RWPE1 (cell line): Measurements from ENCODE around the gene HSD11B1L.
A peak's percentile ranks its signal among the peaks of the same experiment; 100 is the strongest.

Experiments
- CTCF ChIA-PET: fragments of 350-600 bp; sonication (Branson Sonifier 250); formaldehyde crosslinking; extraction: SDS; loops from one replicate; lab custom pipeline; 2021; lab: Yijun Ruan, JAX
- POLR2A ChIA-PET: fragments of 400-600 bp; formaldehyde crosslinking; extraction: SDS; loops from one replicate; lab custom pipeline; 2020; ENCODE audit warnings: antibody characterized with exemption; ENCODE audit not compliant: low non-redundant PET; lab: Yijun Ruan, JAX
- DNase-seq: peaks from one replicate; pipeline ENCODE4 v3.0.0; 2012; ENCODE audit warnings: low spot score
- H3K27ac ChIP-seq: fragments of 450-650 bp; 2 replicates; pipeline ENCODE4 v1.5.1; 2017
- TF ChIP-seq, protein P1 (sequence below): fragments of 450-650 bp; conservative IDR thresholded peaks from 2 replicates; pipeline ENCODE4 v1.5.1; 2017; ENCODE audit warnings: low read depth, mild to moderate bottlenecking

The HSD11B1L gene

DNA sequence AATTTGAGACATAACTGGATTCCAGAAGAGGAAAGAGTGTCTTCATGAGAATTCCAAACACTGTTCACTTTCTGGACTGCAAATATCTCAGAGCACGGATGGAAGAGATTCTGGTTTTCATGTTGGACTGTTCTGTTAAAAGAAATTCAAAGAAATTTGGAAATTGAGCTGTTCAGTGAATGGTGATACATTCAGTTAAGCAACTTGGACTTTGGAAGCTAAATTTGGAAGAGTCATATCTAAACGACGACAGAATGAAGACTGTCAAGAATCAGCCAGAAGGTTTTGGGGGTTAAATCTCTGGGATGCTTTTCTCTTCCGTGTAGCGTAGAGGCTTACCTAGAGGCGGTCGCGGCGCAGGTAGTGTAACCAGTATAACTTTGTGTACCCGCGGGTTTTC, 32.4 kb upstream of the HSD11B1L start:
- ChIA-PET CTCF (interaction anchor here (0.6 kb wide), 1 partner anchor 36 kb away, joined by 3 read pairs; no protein-coding TSS in a partner anchor), POLR2A (no interaction called here)
- no peak overlapping the region for H3K27ac ChIP-seq
- DNase-seq: no peak
- TF ChIP-seq, protein P1, sequence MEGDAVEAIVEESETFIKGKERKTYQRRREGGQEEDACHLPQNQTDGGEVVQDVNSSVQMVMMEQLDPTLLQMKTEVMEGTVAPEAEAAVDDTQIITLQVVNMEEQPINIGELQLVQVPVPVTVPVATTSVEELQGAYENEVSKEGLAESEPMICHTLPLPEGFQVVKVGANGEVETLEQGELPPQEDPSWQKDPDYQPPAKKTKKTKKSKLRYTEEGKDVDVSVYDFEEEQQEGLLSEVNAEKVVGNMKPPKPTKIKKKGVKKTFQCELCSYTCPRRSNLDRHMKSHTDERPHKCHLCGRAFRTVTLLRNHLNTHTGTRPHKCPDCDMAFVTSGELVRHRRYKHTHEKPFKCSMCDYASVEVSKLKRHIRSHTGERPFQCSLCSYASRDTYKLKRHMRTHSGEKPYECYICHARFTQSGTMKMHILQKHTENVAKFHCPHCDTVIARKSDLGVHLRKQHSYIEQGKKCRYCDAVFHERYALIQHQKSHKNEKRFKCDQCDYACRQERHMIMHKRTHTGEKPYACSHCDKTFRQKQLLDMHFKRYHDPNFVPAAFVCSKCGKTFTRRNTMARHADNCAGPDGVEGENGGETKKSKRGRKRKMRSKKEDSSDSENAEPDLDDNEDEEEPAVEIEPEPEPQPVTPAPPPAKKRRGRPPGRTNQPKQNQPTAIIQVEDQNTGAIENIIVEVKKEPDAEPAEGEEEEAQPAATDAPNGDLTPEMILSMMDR: no peak

DNA sequence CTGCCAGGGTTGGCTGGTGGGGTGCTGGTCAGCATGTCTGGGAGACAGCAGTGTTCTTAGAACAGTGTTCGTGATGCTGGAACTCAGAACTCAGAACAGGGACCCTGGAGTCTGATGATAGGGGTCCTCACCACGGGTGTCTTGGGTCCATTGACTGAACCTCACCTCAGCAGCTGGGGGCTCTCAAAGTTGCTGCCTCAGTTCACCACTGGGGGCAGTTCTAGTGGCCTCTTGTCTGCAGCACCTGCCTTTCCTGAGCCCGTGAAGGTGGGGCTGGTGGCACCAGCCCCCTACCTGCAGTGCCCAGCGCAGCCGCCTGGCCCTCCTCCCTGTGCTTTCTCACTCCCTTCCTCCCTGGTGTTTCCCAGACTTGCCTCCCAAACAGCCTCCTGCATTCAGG, 29.5 kb upstream of the HSD11B1L start:
- DNase-seq: no peak
- TF ChIP-seq, protein P1: no peak
- ChIA-PET CTCF (no interaction called here), POLR2A (interaction anchor here (0.6 kb wide), 1 partner anchor 505 kb away, joined by 3 read pairs; no protein-coding TSS in a partner anchor)
- H3K27ac ChIP-seq: no peak overlapping the region

DNA sequence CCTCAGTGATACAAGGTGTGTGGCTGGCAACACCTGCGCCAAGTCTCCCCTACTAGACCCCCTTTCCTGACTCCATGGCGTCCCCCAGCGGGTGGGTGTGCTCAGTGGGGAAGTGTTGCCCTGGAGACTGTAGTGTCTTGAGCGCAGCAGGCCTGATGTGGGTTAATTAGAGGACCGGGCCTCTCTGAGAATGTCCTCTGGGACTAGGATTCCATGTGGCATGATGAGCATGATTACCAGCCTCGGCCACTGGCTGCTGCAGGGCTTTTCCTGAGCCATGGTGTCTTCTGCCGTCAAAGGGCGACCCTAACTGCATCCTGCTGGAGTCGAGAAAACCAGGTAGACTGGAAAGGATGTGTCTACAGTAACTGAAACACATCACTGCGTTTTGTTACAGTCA, 28.6 kb upstream of the HSD11B1L start:
- ChIA-PET POLR2A (no interaction called here), CTCF (no interaction called here)
- H3K27ac ChIP-seq: no peak overlapping the region
- no peak for DNase-seq
- TF ChIP-seq, protein P1: no peak

DNA sequence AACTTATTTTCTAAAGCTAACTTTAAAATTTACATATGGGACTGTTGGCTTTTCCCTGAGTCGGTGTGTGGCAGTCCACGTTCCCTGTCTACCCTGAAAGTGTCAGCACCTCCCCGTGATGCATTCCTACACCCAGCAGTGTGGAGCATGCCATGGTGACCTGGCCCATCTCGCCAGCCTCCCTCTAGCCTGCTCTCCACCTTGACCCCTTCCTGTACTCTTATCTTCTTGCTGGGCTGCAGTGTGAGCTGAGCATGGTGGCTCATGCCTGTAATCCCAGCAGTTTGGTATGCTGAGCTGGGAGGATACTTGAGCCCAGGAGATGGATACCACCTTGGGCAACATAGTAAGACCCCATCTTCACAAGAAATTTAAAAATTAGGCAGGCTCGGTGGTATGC, 25.9 kb upstream of the HSD11B1L start:
- DNase-seq: no peak
- ChIA-PET CTCF (interaction anchor here (0.6 kb wide), 1 partner anchor 36 kb away, joined by 4 read pairs; no protein-coding TSS in a partner anchor), POLR2A (no interaction called here)
- TF ChIP-seq, protein P1: no peak
- H3K27ac ChIP-seq: peak overlapping the region; percentile 9; the same call in 1 of the 2 replicates

DNA sequence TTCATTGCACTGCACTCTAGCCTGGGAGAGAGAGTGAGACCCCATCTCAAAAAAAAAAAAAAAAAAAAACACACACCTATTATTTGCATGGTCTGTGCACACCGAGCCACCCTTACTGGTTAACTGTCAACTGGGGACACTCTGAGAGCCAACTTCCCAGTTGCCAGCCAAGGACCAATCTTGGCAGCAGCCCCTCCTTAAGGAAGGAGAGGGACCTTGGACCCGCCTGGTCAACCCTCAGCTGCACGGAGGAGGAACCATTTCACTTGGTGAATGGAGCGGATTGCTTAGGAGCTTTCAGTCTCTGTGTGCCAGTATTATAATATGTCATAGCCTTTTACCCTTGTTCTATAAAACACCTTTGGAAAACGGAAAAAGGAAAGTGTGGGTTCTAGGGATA, 25.4 kb upstream of the HSD11B1L start:
- no peak for DNase-seq
- ChIA-PET CTCF (no interaction called here), POLR2A (no interaction called here)
- no peak overlapping the region; the same call in 1 of the 2 replicates for H3K27ac ChIP-seq
- TF ChIP-seq, protein P1: no peak

DNA sequence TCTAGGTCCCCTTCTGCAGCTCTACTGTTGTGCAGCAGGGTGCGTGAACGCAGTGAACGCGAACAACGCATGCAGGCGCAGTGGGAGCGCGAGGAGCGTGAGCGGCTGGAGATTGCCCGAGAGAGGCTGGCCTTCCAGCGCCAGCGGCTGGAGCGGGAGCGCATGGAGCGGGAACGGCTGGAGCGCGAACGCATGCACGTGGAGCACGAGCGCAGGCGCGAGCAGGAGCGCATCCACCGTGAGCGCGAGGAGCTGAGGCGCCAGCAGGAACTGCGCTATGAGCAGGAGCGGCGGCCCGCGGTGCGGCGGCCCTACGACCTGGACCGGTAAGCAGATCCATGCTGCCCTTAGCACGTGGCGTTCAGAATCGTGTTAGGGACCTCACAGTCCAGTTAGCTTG, 19.3 kb upstream of the HSD11B1L start:
- TF ChIP-seq, protein P1: no peak
- no peak for DNase-seq
- H3K27ac ChIP-seq: no peak overlapping the region
- POLR2A ChIA-PET: interaction anchor here (0.6 kb wide), 1 partner anchor 27 kb away, joined by 3 read pairs; no protein-coding TSS in a partner anchor
- CTCF ChIA-PET: interaction anchor here (0.8 kb wide), 1 partner anchor 25 kb away, joined by 3 read pairs; no protein-coding TSS in a partner anchor

DNA sequence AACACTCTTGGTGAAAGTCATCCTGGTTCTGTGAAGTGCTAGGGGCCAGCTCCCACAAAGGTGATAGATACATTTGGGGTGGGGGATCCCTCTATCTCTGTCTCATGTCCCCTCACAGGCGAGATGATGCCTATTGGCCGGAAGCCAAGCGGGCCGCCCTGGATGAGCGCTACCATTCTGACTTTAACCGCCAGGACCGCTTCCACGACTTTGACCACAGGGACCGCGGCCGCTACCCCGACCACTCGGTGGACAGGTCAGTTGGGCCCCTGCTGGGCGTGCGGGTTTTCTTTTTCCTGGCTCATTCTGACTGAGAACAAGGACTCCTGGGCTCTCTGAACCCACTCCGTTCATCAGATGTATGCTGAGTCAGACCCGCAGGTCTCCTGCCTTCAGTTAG, 16.9 kb upstream of the HSD11B1L start:
- TF ChIP-seq, protein P1: no peak
- no peak overlapping the region for H3K27ac ChIP-seq
- no peak for DNase-seq
- ChIA-PET CTCF (no interaction called here), POLR2A (no interaction called here)
